GM23338 (cell line): ENCODE results near the gene RCVRN. TPM values are rescaled to one million over a fixed set of nuclear protein-coding genes. Genes with fewer than 3 reads are reported as not detected.

ENCODE experiments used
- ATAC-seq: fragments of 200-7000 bp; cut with Tn5 transposase; 3 replicates; pipeline ENCODE4 v1.9.1; 2020
- DNase-seq: peaks from one replicate; pipeline ENCODE4 v3.0.0-alpha.2; 2015; ENCODE audit warnings: low spot score
- H2AFZ ChIP-seq: fragments of 200-600 bp; sonication (generic); 2 replicates; pipeline ENCODE4 v1.8.0; 2016; ENCODE audit warnings: antibody characterized with exemption, mild to moderate bottlenecking, moderate library complexity
- H3F3A ChIP-seq: fragments of 200-600 bp; sonication (generic); replicated peaks from 2 replicates; pipeline ENCODE4 v1.8.0; 2017; ENCODE audit warnings: antibody characterized with exemption, mixed run types, low read depth
- H3K27ac ChIP-seq: fragments of 200-600 bp; sonication (generic); 2 replicates; pipeline ENCODE4 v1.6.1; 2016; ENCODE audit warnings: low read depth
- H3K27me3 ChIP-seq: fragments of 200-600 bp; sonication (generic); 2 replicates; pipeline ENCODE4 v1.8.0; 2016; ENCODE audit warnings: mild to moderate bottlenecking, mixed run types, moderate library complexity; ENCODE audit not compliant: insufficient read depth
- H3K36me3 ChIP-seq: fragments of 200-600 bp; sonication (generic); 2 replicates; pipeline ENCODE4 v1.8.0; 2016; ENCODE audit warnings: mild to moderate bottlenecking; ENCODE audit not compliant: insufficient read depth
- H3K4me1 ChIP-seq: fragments of 200-600 bp; sonication (generic); 2 replicates; pipeline ENCODE4 v1.8.0; 2016; ENCODE audit warnings: mild to moderate bottlenecking, moderate library complexity; ENCODE audit not compliant: insufficient read depth
- H3K4me2 ChIP-seq: fragments of 200-600 bp; sonication (generic); 2 replicates; pipeline ENCODE4 v1.7.1; 2017; ENCODE audit warnings: mixed run types
- H3K4me3 ChIP-seq: fragments of 200-600 bp; sonication (generic); 2 replicates; pipeline ENCODE4 v1.6.1; 2016; ENCODE audit warnings: mixed run types
- H3K79me2 ChIP-seq: fragments of 200-600 bp; sonication (generic); replicated peaks from 2 replicates; pipeline ENCODE4 v1.8.0; 2017; ENCODE audit warnings: mild to moderate bottlenecking; ENCODE audit not compliant: insufficient read depth
- H3K9me2 ChIP-seq: fragments of 200-600 bp; sonication (generic); 2 replicates; pipeline ENCODE4 v1.8.0; 2017; ENCODE audit not compliant: insufficient read depth
- H4K20me1 ChIP-seq: fragments of 200-600 bp; sonication (generic); replicated peaks from 2 replicates; pipeline ENCODE4 v1.8.0; 2017; ENCODE audit warnings: mild to moderate bottlenecking; ENCODE audit not compliant: insufficient read depth
- H3K27ac Mint-ChIP-seq: 2 replicates; pipeline ENCODE4 v1.8.0; 2020; ENCODE audit warnings: inconsistent platforms, mild to moderate bottlenecking, moderate library complexity, mixed read lengths
- H3K27me3 Mint-ChIP-seq: 3 replicates; pipeline ENCODE4 v1.8.0; 2022; ENCODE audit warnings: low read depth, mild to moderate bottlenecking, moderate library complexity, mixed read lengths, inconsistent platforms; ENCODE audit not compliant: insufficient read depth, poor library complexity
- H3K36me3 Mint-ChIP-seq: 3 replicates; pipeline ENCODE4 v1.8.0; 2021; ENCODE audit warnings: low read depth, mild to moderate bottlenecking, inconsistent platforms, moderate library complexity, mixed read lengths
- H3K4me1 Mint-ChIP-seq: 3 replicates; pipeline ENCODE4 v1.8.0; 2020; ENCODE audit warnings: mild to moderate bottlenecking, inconsistent platforms, mixed read lengths
- H3K4me3 Mint-ChIP-seq: 3 replicates; pipeline ENCODE4 v1.8.0; 2021; ENCODE audit warnings: moderate library complexity, mild to moderate bottlenecking, inconsistent platforms, mixed read lengths
- H3K9me3 Mint-ChIP-seq: 3 replicates; pipeline ENCODE4 v1.8.0; 2020; ENCODE audit warnings: moderate library complexity, mild to moderate bottlenecking, inconsistent platforms, mixed read lengths
- CREB1 ChIP-seq: fragments of 250-450 bp; sonication (Bioruptor Pico); IDR thresholded peaks from 2 replicates; pipeline ENCODE4 v1.5.0; 2020; ENCODE audit warnings: low read depth, mild to moderate bottlenecking, moderate library complexity
- EZH2 ChIP-seq: fragments of 200-600 bp; sonication (generic); IDR thresholded peaks from one replicate; pipeline ENCODE4 v1.8.0; 2017; ENCODE audit warnings: antibody characterized with exemption, mild to moderate bottlenecking, low read depth; ENCODE audit not compliant: unreplicated experiment
- POLR2AphosphoS5 ChIP-seq: IDR thresholded peaks from 2 replicates; pipeline ENCODE4 v1.6.1; 2016; ENCODE audit warnings: antibody characterized with exemption, low read depth
- ZNF114 ChIP-seq: fragments of 250-450 bp; sonication (Bioruptor Pico); IDR thresholded peaks from 2 replicates; pipeline ENCODE4 v1.5.0; 2020; ENCODE audit warnings: mild to moderate bottlenecking, moderate library complexity
- ZNF331 ChIP-seq: fragments of 250-450 bp; sonication (Bioruptor Pico); IDR thresholded peaks from 2 replicates; pipeline ENCODE4 v1.5.0; 2020; ENCODE audit warnings: low read depth, mild to moderate bottlenecking, moderate library complexity
- polyA plus RNA-seq: library from polyadenylated mRNA; unstranded; fragments of >200 nt; fragmentation: Nextera tagmentation; extraction: Ambion mirVana; gene quantifications from 2 replicates; pipeline ENCODE4 v1.2.1, GENCODE V29; 2016
- total RNA-seq: library from RNA; depleted of rRNA; stranded (reverse); fragments of >200 nt; shearing (Covaris generic); gene quantifications from 2 replicates; pipeline ENCODE4 v1.2.3, GENCODE V29; 2014
- TF ChIP-seq, protein P1 (sequence below), 2 experiments: fragments of 200-600 bp in 1 of 2; sonication (generic) in 1 of 2; conservative IDR thresholded peaks; 2 replicates each; pipeline versions ENCODE4 v1.5.1 to v1.6.1; 2016 to 2017; ENCODE audit warnings: antibody characterized with exemption in 2 of 2, low read depth in 2 of 2, mild to moderate bottlenecking in 2 of 2, moderate library complexity in 1 of 2
- TF ChIP-seq, protein P2 (sequence below): IDR thresholded peaks from one replicate; pipeline ENCODE4 v1.6.1; 2018; ENCODE audit warnings: antibody characterized with exemption; ENCODE audit not compliant: unreplicated experiment
- TF ChIP-seq, protein P3 (sequence below): IDR thresholded peaks from 2 replicates; pipeline ENCODE4 v1.6.1; 2016; ENCODE audit warnings: antibody characterized with exemption
- TF ChIP-seq, protein P4 (sequence below): fragments of 250-450 bp; sonication (Bioruptor Pico); IDR thresholded peaks from 2 replicates; pipeline ENCODE4 v1.5.0; 2020; ENCODE audit warnings: mild to moderate bottlenecking, moderate library complexity

The RCVRN gene
- total and polyA plus RNA-seq, 2 experiments from 2014 or later = not detected

DNA sequence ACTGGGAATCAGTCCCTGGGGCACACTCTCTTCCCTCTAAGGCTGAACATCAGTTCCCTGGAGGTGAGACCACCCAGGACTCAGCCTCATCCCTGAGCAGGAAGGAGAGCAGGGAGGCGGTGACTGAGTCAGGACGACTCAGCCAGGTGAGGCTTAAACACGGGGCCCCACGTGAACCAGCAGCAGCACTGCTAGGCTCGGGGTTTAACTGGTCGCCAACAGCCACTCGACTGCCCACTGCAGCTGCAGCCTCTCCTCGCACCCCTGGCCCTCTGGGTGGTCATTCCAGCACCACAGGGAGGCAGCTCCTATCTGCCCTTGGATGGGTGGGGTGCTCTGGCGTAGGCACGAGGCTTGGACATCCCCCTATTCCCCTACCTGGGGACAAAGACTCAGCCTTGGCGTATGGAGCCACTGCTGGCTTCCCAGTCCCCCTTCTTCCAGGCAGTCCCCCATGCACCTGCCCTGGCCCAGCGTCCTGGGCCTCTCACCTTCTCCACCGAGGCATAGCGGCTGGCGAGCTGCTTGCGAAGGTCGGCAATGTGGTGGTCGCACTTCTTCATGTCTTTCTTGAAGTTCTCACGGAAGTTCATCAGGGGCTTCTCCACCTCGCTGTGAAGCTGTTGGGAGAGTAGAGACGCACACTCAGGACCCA lies 21.2 kb upstream of the RCVRN start:
- ATAC-seq = no peak
- no peaks in the 10 kb centered on the region for H4K20me1 ChIP-seq
- H3K27ac ChIP-seq = no peak overlapping the region
- no peaks in the 10 kb centered on the region for H3K9me2 ChIP-seq
- DNase-seq = no peak
- H3K4me2 ChIP-seq = no peak overlapping the region
- TF ChIP-seq, protein P1, sequence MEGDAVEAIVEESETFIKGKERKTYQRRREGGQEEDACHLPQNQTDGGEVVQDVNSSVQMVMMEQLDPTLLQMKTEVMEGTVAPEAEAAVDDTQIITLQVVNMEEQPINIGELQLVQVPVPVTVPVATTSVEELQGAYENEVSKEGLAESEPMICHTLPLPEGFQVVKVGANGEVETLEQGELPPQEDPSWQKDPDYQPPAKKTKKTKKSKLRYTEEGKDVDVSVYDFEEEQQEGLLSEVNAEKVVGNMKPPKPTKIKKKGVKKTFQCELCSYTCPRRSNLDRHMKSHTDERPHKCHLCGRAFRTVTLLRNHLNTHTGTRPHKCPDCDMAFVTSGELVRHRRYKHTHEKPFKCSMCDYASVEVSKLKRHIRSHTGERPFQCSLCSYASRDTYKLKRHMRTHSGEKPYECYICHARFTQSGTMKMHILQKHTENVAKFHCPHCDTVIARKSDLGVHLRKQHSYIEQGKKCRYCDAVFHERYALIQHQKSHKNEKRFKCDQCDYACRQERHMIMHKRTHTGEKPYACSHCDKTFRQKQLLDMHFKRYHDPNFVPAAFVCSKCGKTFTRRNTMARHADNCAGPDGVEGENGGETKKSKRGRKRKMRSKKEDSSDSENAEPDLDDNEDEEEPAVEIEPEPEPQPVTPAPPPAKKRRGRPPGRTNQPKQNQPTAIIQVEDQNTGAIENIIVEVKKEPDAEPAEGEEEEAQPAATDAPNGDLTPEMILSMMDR (conservative IDR thresholded peaks at IDR 0.05; ENCODE audit: low read depth in 2 of 2) = no peak
- TF ChIP-seq ZNF114 (CRISPR knock-in tag) (no peak), CREB1 (CRISPR knock-in tag) (no peak), POLR2AphosphoS5 (no peak), ZNF331 (no peak), EZH2 (no peak)
- TF ChIP-seq, protein P2, sequence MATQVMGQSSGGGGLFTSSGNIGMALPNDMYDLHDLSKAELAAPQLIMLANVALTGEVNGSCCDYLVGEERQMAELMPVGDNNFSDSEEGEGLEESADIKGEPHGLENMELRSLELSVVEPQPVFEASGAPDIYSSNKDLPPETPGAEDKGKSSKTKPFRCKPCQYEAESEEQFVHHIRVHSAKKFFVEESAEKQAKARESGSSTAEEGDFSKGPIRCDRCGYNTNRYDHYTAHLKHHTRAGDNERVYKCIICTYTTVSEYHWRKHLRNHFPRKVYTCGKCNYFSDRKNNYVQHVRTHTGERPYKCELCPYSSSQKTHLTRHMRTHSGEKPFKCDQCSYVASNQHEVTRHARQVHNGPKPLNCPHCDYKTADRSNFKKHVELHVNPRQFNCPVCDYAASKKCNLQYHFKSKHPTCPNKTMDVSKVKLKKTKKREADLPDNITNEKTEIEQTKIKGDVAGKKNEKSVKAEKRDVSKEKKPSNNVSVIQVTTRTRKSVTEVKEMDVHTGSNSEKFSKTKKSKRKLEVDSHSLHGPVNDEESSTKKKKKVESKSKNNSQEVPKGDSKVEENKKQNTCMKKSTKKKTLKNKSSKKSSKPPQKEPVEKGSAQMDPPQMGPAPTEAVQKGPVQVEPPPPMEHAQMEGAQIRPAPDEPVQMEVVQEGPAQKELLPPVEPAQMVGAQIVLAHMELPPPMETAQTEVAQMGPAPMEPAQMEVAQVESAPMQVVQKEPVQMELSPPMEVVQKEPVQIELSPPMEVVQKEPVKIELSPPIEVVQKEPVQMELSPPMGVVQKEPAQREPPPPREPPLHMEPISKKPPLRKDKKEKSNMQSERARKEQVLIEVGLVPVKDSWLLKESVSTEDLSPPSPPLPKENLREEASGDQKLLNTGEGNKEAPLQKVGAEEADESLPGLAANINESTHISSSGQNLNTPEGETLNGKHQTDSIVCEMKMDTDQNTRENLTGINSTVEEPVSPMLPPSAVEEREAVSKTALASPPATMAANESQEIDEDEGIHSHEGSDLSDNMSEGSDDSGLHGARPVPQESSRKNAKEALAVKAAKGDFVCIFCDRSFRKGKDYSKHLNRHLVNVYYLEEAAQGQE = no peak
- TF ChIP-seq, protein P3, sequence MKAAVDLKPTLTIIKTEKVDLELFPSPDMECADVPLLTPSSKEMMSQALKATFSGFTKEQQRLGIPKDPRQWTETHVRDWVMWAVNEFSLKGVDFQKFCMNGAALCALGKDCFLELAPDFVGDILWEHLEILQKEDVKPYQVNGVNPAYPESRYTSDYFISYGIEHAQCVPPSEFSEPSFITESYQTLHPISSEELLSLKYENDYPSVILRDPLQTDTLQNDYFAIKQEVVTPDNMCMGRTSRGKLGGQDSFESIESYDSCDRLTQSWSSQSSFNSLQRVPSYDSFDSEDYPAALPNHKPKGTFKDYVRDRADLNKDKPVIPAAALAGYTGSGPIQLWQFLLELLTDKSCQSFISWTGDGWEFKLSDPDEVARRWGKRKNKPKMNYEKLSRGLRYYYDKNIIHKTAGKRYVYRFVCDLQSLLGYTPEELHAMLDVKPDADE = no peak
- TF ChIP-seq, protein P4, sequence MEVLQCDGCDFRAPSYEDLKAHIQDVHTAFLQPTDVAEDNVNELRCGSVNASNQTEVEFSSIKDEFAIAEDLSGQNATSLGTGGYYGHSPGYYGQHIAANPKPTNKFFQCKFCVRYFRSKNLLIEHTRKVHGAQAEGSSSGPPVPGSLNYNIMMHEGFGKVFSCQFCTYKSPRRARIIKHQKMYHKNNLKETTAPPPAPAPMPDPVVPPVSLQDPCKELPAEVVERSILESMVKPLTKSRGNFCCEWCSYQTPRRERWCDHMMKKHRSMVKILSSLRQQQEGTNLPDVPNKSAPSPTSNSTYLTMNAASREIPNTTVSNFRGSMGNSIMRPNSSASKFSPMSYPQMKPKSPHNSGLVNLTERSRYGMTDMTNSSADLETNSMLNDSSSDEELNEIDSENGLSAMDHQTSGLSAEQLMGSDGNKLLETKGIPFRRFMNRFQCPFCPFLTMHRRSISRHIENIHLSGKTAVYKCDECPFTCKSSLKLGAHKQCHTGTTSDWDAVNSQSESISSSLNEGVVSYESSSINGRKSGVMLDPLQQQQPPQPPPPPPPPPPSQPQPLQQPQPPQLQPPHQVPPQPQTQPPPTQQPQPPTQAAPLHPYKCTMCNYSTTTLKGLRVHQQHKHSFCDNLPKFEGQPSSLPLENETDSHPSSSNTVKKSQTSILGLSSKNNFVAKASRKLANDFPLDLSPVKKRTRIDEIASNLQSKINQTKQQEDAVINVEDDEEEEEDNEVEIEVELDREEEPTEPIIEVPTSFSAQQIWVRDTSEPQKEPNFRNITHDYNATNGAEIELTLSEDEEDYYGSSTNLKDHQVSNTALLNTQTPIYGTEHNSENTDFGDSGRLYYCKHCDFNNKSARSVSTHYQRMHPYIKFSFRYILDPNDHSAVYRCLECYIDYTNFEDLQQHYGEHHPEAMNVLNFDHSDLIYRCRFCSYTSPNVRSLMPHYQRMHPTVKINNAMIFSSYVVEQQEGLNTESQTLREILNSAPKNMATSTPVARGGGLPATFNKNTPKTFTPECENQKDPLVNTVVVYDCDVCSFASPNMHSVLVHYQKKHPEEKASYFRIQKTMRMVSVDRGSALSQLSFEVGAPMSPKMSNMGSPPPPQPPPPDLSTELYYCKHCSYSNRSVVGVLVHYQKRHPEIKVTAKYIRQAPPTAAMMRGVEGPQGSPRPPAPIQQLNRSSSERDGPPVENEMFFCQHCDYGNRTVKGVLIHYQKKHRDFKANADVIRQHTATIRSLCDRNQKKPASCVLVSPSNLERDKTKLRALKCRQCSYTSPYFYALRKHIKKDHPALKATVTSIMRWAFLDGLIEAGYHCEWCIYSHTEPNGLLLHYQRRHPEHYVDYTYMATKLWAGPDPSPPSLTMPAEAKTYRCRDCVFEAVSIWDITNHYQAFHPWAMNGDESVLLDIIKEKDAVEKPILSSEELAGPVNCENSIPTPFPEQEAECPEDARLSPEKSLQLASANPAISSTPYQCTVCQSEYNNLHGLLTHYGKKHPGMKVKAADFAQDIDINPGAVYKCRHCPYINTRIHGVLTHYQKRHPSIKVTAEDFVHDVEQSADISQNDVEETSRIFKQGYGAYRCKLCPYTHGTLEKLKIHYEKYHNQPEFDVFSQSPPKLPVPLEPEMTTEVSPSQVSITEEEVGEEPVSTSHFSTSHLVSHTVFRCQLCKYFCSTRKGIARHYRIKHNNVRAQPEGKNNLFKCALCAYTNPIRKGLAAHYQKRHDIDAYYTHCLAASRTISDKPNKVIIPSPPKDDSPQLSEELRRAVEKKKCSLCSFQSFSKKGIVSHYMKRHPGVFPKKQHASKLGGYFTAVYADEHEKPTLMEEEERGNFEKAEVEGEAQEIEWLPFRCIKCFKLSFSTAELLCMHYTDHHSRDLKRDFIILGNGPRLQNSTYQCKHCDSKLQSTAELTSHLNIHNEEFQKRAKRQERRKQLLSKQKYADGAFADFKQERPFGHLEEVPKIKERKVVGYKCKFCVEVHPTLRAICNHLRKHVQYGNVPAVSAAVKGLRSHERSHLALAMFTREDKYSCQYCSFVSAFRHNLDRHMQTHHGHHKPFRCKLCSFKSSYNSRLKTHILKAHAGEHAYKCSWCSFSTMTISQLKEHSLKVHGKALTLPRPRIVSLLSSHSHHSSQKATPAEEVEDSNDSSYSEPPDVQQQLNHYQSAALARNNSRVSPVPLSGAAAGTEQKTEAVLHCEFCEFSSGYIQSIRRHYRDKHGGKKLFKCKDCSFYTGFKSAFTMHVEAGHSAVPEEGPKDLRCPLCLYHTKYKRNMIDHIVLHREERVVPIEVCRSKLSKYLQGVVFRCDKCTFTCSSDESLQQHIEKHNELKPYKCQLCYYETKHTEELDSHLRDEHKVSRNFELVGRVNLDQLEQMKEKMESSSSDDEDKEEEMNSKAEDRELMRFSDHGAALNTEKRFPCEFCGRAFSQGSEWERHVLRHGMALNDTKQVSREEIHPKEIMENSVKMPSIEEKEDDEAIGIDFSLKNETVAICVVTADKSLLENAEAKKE (CRISPR knock-in tag) = no peak
- H3K79me2 ChIP-seq = no peaks in the 10 kb centered on the region
- Mint-ChIP-seq H3K27ac (no peak overlapping the region), H3K36me3 (no peaks in the 10 kb centered on the region), H3K4me3 (no peak overlapping the region), H3K9me3 (no peaks in the 10 kb centered on the region), H3K27me3 (peaks cover 4% of the 10 kb centered on the region), H3K4me1 (peaks cover 11% of the 10 kb centered on the region)
- no peaks in the 10 kb centered on the region for H3K4me1 ChIP-seq
- H3F3A ChIP-seq = no peaks in the 10 kb centered on the region
- no peak overlapping the region for H2AFZ ChIP-seq
- H3K27me3 ChIP-seq = no peaks in the 10 kb centered on the region
- H3K4me3 ChIP-seq = no peak overlapping the region
- H3K36me3 ChIP-seq = no peaks in the 10 kb centered on the region
